ENCODE measurements around the gene DDX24. TPM values are rescaled to one million over a fixed set of nuclear protein-coding genes. Genes with fewer than 3 reads are reported as not detected.
A peak's percentile ranks its signal among the peaks of the same experiment; 100 is the strongest.

Gene DDX24
- total and polyA plus RNA-seq, 9 of the 15 experiments (the other 6 are each of a cell fraction or from before 2014, with no cell fraction given) = 82.4 to 175 (median 122) TPM

DNA sequence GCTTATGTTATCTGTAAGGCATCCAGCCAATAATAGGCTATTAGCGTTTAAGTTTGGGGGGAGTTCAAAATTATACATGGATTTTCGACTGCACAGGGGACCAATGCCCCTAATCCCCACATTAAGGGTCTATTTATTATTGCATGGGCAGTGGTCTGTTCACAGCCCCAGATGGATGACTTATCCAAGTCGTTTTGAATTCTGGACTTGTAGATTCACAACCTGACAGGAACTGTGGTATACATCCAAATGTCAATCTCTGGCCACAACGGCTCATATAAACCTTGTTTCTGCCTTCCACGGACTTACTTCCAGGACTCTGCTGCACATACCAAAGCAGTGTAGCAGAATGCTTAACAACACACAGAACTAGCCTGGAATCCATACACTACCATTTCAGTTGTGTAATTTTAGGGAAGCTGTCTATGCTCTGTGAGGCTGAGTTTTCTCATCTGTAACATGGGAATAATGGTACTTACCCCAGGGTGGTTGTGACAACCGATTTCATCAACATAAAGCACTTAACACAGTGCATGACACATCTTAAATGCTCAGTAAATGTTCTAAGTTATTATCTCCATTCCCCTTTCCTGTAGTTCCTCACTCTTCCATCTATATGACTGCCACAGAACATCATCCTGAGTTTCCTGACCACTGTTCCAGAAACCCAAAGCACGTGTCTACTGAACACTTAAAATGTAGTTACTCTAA lies 3.7 kb downstream of the DDX24 start:
- no TSS peak for BruUV-seq (replicated peaks)
- no peaks in the 10 kb centered on the region for H3K27me3 ChIP-seq (ENCODE audit: control insufficient read depth in 2 of 2, insufficient read depth in 2 of 2, low read length in 2 of 2)
- H3K9me1 ChIP-seq (ENCODE audit: control insufficient read depth, insufficient read depth, low read length) = no peaks in the 10 kb centered on the region
- 4% methylated on average over 6 of the region's 7 CpGs for WGBS (ENCODE audit: insufficient coverage, low coverage, missing lambda C conversion rate)
- ChIA-PET POLR2A (no interaction called here), CTCF (ENCODE audit: low intra/inter-chr PET ratio) (no interaction called here)
- intact Hi-C loops (cut with micrococcal nuclease) (no loop called here), in situ Hi-C loops (cut with MboI) (no loop called here)
- H3K9me3 ChIP-seq (replicated peaks; ENCODE audit: control insufficient read depth, insufficient read depth, low read depth, low read length) = no peaks in the 10 kb centered on the region; the same call in 1 of the 2 replicates
- peaks cover 34% of the 10 kb centered on the region for H3K36me3 ChIP-seq (ENCODE audit: control insufficient read depth, insufficient read depth, low read length)
- H3K79me2 ChIP-seq (ENCODE audit: control insufficient read depth, insufficient read depth, low read length) = peaks cover 98% of the 10 kb centered on the region
- peak overlapping the region in 1 of 2 experiments; percentile 52; a peak in 2 of 4 replicates for H3K9ac ChIP-seq (ENCODE audit: insufficient read depth in 1 of 2, low read depth in 2 of 2, low read length in 2 of 2)
- H3K27ac ChIP-seq (ENCODE audit: extremely low read depth, low read depth, low read length) = peak overlapping the region; percentile 57; the same call in 2 of the 3 replicates
- H3K4me1 ChIP-seq (replicated peaks in 1 of 2; ENCODE audit: control insufficient read depth in 2 of 2, insufficient read depth in 2 of 2, low read length in 2 of 2) = peaks cover 8 to 15% of the 10 kb centered on the region in 2 experiments; a peak in 4 of 5 replicates
- peak overlapping the region; percentile 28 for H3K4me3 ChIP-seq
- peak overlapping the region; percentile 83 for H3K4me2 ChIP-seq (ENCODE audit: insufficient read depth, low read length)
- FAIRE-seq (no peak), DNase-seq (ENCODE audit: extremely low read depth in 1 of 4, low spot score in 3 of 4) (peak in 1 of 4 experiments; percentile 7), ATAC-seq (peak; percentile 46)
- peaks cover 9% of the 10 kb centered on the region for H4K20me1 ChIP-seq (replicated peaks; ENCODE audit: control insufficient read depth, insufficient read depth, low read length)
- no peak overlapping the region for H2AFZ ChIP-seq (ENCODE audit: low read depth, low read length)
- TF ChIP-seq EWSR1 (IDR thresholded peaks at IDR 0.05; ENCODE audit: borderline replicate concordance, low read depth, partially characterized antibody) (no peak), POU5F1 (IDR thresholded peaks at IDR 0.05; ENCODE audit: borderline replicate concordance, low read depth, low read length, partially characterized antibody) (no peak), SMARCC2 (IDR thresholded peaks at IDR 0.05; ENCODE audit: low read depth) (no peak), ZNF316 (IDR thresholded peaks at IDR 0.05) (no peak), TCFL5 (CRISPR knock-in tag; conservative IDR thresholded peaks at IDR 0.05) (no peak), POLR2H (tag; IDR thresholded peaks at IDR 0.05; ENCODE audit: low read depth) (0 out of 2 replicates have a peak, but pooled peaks have one; percentile 10), CEBPG (CRISPR knock-in tag; IDR thresholded peaks at IDR 0.05) (peak; percentile 45; the same call in 1 of the 2 replicates), CEBPG (tag; conservative IDR thresholded peaks at IDR 0.05 in 1 of 2, IDR thresholded peaks at IDR 0.05 in 1 of 2) (peak in 1 of 2 experiments; percentile 72; a peak in 2 of 4 replicates), SAFB (IDR thresholded peaks at IDR 0.05; ENCODE audit: borderline replicate concordance, low read depth, low read length) (no peak), EP300 (IDR thresholded peaks at IDR 0.05; ENCODE audit: low read length) (0 out of 2 replicates have a peak, but pooled peaks have one; percentile 14), RBM25 (IDR thresholded peaks at IDR 0.05; ENCODE audit: low read depth, low read length, severe bottlenecking) (peak; percentile 22), SPI1 (IDR thresholded peaks at IDR 0.05; ENCODE audit: borderline replicate concordance, low read depth, low read length) (no peak)
- TF ChIP-seq, protein P1, sequence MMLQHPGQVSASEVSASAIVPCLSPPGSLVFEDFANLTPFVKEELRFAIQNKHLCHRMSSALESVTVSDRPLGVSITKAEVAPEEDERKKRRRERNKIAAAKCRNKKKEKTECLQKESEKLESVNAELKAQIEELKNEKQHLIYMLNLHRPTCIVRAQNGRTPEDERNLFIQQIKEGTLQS (IDR thresholded peaks at IDR 0.05) = peak; percentile 44
- TF ChIP-seq, protein P1 (CRISPR knock-in tag; conservative IDR thresholded peaks at IDR 0.05) = no peak
- TF ChIP-seq, protein P2, sequence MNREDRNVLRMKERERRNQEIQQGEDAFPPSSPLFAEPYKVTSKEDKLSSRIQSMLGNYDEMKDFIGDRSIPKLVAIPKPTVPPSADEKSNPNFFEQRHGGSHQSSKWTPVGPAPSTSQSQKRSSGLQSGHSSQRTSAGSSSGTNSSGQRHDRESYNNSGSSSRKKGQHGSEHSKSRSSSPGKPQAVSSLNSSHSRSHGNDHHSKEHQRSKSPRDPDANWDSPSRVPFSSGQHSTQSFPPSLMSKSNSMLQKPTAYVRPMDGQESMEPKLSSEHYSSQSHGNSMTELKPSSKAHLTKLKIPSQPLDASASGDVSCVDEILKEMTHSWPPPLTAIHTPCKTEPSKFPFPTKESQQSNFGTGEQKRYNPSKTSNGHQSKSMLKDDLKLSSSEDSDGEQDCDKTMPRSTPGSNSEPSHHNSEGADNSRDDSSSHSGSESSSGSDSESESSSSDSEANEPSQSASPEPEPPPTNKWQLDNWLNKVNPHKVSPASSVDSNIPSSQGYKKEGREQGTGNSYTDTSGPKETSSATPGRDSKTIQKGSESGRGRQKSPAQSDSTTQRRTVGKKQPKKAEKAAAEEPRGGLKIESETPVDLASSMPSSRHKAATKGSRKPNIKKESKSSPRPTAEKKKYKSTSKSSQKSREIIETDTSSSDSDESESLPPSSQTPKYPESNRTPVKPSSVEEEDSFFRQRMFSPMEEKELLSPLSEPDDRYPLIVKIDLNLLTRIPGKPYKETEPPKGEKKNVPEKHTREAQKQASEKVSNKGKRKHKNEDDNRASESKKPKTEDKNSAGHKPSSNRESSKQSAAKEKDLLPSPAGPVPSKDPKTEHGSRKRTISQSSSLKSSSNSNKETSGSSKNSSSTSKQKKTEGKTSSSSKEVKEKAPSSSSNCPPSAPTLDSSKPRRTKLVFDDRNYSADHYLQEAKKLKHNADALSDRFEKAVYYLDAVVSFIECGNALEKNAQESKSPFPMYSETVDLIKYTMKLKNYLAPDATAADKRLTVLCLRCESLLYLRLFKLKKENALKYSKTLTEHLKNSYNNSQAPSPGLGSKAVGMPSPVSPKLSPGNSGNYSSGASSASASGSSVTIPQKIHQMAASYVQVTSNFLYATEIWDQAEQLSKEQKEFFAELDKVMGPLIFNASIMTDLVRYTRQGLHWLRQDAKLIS (CRISPR knock-in tag; IDR thresholded peaks at IDR 0.05) = no peak
